ENCODE measurements around the gene PATL2.
"Not testable (repeated sequence)": the region's sequence is repeated elsewhere in the genome, so short reads cannot be mapped to it uniquely, and the experiment has no call there.

The PATL2 gene

GRCh38 chr15:44646460-44646859, 64.7 kb downstream of the PATL2 start:
- DNase-seq, result no peak

GRCh38 chr15:44641651-44642050, 69.5 kb downstream of the PATL2 start:
- DNase-seq, result no peak

GRCh38 chr15:44636976-44637375, 74.1 kb downstream of the PATL2 start:
- DNase-seq, result no peak

- DNase-seq, result no peak
Observed at GRCh38 chr15:44633603-44634002, 77.5 kb downstream of the PATL2 start.

GRCh38 chr15:44625286-44625685, 85.8 kb downstream of the PATL2 start:
- DNase-seq, result not testable (repeated sequence)

- DNase-seq, result no peak
Observed at GRCh38 chr15:44623178-44623577, 87.9 kb downstream of the PATL2 start.

- no peak for DNase-seq
Observed at GRCh38 chr15:44620081-44620480, 91.0 kb downstream of the PATL2 start.

GRCh38 chr15:44616974-44617373, 94.1 kb downstream of the PATL2 start:
- no peak for DNase-seq
